HT-29 (cell line): ENCODE data around the gene NKX2-2. TPM values are rescaled to one million over a fixed set of nuclear protein-coding genes. Genes with fewer than 3 reads are reported as not detected.

Source experiments
- DNase-seq: peaks from one replicate; pipeline ENCODE4 v3.0.0-alpha.2; 2015; ENCODE audit warnings: low spot score
- total RNA-seq: library from RNA; depleted of rRNA; stranded (reverse); fragments of >200 nt; shearing (Covaris generic); gene quantifications from 2 replicates; pipeline ENCODE4 v1.2.3, GENCODE V29; 2014

NKX2-2 gene
- total RNA-seq, 1 experiment from 2014 or later = not detected

DNA sequence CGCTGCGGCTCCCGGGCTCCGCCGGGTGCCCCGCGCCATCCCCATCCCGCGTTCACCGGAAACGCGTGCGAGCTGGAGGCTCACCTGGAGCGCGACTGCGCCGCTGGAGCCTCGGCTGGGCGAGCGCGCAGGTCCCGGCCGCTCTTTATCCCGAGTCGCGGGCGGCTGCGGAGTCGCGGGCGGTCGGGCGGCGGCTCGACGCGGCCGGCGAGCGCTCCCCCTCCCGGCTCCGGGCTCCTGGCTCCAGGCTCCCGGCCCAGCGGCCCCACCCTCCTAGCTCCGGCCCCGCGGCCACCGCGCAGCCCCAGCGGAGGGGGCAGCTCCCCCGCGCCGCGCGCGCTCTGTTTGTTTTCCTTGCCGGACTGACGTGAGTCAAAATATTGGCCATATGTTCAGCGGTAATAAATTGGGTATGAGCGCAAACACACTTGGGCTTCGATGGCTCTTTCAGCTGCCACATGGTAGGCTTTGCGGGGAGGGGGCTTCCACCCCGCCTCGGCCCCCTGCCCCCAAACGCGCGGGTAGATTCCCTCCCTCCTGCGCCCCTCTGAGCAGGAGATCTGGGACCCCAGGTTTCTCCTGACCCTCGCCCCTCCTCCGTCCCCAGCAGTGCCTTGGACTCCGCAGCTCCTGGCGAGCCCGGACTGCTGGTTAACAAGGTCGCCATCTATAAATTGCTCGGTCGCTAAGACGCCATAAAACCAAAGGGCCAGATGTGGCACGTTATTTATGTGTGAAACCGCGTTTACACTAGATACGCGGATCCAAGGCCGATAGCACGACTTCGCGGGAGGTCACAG is 8.8 kb upstream of the NKX2-2 start:
- DNase-seq = no peak

DNA sequence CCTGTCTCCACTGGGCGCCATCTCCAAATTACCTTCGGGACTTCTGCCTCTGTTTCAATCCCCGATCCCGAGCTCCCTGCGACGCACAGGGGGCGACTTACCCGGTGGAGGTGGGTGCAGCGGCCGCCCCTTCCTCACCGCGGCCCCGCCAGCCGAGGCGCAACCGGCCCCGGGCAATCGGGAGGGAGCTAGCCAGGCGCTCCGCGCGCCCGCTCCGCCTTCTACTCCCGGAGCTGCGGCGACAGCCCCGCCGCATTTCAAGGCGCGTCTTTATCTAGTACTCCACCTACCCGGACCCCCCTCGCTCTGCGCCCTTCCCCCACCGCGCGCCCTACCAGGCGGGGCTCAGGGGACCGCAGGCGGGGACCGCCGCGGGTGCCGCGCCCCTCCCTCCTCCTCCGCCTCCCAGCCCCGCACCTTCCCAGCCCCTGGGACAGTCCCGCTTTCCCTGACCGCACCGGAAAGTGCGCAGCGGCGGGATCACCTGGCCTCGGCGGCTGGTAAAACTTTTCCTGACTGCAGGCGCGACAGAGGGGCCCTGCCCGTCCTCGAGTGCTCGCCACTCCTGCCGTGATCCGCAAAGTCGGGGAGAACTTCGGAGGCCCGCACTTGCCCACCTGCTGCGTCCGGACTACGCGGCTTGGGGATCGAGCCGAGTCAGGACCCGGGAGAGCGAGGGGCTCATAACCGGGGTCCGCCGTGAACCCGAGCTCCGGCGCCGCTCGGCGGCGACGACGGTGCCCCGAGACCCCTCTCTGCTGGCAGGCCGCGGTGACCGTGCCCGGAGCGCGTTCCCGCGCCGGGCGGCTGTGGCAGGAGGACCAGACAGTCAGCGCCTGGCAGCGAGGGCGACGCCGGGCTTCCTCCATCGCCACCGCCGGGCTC is 8.0 kb upstream of the NKX2-2 start:
- DNase-seq = no peak

DNA sequence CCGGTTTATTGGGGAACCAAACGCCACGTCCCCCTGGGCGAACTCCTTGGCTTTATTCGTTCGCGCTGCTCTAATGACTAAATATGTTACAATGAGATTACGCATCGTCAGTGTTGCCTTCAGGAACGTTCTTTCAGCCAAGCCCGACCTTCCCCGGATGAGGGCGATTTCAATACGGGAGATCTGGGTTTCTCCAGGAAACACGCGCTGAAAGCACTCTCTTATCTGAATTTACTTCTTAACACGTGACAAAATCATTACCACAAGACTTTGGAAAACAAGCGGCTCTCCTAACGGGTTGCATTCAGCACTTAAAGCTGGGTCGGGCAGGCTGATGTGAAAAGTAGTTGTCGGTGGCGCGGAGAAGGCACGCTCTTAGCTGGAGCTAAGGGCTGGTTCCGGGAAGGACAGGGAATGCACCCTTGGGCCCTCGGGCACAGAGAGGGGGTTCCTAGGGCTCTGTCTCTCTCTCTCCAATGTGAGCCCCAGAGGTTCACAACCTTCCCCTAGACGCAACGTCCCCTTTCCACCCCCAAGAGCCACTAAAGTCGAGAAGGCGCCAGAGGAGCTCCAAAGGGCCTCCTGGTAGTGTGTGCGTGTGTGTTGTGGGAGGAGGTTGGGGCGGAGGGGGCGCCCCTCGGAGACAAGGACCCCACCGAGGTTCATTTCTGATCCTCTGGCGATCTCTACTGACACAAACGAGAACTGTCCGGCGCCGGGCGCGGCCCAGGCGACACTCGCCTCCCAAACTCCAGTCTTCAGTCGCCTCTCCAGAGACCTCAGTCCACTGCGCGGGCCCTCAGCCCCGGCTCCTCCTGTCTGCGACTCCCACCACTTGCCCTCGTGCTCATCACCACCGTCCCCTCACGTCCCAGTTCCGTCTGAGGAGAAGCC is 7.1 kb upstream of the NKX2-2 start:
- DNase-seq = no peak

DNA sequence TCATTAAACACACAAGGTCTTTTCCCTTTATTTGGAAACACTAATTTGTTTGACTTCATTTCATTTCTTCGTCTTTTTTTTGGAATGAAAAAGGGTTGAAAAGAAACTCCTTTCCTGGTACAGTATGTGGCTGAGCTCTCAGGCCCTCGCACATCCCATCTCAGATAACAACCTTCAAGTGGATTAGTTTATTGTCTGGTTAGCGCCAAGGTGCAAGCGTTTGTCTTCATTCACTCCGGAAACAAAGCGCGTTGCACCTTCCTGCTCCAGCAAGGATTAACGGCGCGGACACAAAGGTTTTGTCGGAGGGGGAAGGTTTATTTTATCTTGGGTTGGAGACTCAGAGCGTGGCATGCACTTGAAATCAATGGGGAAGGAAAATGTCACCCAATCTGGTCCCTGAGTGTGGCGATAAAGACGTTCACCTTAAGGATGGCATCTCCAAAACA is 5.3 kb upstream of the NKX2-2 start:
- no peak for DNase-seq

DNA sequence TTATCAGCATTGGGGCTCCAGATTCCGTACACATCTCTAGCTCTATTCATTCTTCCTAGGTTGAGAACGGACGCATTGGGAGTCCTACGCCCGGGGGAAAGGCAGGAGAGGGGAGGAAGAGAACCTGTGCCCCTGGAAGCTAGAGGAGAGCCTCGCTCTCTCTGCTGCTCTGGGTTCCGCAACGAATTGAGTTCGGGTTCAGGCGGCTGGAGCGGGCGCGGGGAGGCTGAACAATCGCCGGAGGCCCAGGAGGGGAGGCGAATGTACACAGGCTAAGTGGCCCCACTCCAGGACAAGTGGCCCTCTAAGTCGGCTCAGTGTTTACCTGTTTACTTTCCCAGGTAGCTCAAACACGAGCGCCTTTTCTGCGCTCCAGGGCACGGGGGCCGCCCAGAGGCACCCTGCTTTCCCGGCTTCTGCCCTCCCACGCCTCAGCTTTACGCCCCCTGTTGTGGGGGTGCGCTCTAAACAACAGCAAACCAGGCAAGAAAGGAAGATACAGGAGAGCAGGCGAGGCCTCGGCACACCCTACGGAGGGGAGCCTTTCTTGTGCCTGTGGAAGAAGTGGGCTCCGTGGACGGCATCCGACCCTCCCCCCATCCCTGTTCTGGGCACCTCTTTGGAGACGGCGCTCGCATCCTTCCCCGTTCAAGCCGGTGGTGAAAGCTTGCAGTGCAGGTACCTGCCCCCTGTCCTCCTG is 4.6 kb upstream of the NKX2-2 start:
- DNase-seq = no peak

DNA sequence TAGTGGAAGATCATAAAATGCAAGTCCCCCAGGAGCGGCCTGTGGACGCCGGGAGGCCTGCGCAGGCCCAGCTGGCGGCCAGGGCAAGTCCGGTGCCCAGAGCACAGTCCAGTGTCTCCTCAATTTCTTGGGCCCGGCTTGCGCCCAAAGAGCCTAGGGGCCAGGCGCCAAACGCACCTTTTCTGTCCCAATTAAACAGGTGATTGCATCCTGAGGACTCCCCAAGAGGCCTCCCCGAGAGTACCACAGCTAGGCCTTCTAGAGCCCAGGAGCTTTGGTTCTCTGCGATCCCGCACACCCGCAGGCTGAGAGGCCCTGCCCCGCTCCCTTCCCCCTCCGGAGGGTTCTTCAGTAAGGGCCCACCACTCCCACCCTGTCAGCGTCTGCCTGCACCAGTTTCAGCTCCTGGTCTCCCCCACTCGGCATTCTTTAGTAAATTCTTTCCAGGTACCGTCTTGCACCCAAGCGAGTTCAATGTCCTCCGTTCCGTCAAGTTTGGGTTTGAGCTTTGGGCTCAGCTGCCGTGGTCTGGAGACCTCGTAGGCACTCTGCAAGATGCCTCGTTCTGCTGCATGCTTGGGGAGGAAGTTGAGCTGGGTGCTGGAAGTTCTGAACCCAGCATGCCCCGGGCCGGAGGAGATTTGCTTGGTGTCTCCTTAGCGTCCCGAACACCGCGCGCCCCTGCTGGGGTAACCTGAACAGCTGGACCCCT is 3.9 kb upstream of the NKX2-2 start:
- DNase-seq = no peak

DNA sequence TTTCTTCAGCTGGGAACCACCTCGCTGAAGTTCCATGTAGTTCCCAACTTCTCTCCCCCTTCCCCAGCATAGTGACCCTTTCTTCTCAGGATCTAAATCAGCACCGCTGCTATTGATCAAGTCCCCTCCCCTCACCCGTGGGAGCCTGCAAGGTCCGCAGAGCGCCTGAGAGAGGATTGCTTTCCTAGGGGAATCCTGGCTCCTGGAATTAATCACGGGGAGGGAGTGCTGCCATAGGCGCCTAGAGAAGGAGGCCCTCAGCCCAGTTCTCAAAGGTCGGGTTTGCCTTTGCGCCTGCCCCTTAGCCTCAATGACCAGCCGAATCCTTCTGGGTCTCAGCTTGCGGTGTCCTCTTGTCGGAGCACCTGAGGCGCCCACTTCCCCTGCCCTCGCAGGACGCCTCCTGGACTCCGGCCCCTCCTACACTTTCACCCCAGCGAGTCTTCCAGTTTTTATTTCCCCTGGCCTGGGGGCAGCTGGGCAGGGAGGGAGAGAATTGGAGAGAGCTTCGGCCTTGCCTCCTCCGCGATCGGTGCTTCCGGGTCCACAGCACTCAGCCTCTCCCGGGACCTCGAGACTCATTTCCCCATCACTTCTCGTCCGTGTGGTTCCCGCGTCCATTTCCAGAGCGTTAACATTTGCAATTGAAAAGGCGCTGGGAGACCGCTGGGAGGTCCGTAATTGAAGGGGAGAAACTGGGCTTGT is 3.1 kb upstream of the NKX2-2 start:
- no peak for DNase-seq

DNA sequence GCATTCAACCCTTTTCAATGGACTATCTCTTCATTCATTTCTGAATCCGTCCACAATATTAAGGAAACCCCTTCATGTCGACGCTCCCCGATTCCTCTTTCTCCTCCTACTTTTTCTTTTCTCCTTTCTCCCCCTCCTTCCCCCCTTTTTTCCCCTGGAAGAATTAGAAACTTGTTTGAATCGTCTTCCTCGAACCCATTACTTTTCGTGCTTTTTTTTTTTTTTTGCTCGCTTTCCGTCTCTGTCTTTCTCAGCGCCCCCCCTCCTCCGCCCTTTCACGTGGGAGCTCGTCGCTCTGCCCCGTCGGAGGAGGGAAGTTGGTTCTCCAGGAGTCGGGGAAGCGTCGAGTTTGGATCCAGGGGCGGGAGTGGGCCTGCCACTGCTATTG is 2.3 kb upstream of the NKX2-2 start:
- no peak for DNase-seq

DNA sequence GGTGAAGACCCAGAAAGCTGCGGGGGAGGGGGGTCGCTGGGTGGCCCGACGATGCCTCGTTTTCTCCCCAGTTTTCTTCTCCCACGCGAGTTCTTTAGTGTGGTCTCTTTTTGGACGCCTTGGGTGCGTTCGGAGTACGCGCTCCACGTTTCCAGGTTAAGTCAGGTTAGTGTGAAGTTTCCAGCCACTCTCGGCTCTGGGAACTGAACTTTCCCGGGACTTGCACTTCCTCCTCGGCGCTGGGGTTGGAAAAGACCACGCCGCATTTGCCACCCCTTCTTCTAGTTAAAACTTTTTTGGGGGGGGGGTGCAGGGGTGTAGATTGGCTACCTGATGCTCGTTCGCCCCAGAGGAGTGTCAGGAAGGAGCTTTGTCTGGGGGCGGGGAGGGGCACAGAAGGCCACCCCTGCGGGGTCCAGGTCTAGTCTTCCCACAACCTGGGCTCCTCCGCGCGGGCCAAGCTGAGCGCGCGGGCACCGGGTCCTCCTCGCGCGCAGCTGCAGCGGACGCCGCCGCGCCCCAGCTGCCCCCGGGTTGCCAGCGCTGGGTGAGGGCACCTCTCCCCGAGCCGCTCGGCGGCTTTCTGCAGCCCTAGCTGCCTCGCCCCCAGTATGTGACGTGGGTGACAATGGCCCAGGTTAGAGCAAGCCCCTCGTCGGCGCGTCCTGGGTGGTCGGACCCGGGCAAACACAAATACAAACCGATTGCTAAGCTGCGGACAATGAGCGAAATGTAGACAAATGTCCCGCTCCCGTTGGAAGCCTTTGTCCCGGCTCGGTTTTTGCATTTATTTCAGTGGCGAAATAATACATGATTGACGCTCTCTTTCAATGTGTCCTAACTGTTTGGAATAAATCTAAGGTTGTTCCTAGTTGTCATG is 1.7 kb upstream of the NKX2-2 start:
- DNase-seq = no peak

DNA sequence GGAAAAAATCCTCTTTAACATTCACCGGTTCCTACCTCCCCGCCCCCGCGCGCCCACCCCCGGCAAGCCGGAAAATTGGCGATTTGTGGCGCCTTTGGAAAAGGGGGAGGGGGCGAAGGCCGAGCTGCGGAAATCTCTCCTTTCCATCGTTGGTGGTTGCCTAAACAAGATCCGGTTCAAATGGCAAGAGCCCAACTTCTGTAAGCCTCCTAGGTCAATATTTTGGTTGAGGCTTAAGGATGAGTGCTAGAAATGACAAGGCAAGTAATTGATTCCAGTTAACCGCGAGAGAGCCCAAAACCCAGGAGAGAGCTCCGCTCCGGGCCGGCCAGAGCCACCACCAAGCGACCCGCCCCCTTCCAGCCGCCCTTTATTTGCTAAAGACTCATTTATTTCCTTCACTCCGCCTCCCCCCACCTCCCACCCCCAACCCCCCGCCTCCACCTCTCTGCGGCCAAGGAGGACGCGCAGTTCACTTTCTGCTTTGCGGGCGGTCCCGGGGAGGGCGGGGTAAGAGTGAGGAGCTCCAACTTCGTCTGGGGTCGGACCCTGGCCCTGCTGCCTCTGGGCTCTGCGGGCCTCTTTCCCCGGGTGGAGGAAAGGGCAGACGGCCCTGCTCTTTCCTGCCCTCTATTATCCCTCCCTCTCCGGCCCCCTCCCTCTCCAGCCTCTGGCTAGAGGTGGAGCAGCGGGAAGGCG is 838 bp upstream of the NKX2-2 start:
- DNase-seq = no peak

DNA sequence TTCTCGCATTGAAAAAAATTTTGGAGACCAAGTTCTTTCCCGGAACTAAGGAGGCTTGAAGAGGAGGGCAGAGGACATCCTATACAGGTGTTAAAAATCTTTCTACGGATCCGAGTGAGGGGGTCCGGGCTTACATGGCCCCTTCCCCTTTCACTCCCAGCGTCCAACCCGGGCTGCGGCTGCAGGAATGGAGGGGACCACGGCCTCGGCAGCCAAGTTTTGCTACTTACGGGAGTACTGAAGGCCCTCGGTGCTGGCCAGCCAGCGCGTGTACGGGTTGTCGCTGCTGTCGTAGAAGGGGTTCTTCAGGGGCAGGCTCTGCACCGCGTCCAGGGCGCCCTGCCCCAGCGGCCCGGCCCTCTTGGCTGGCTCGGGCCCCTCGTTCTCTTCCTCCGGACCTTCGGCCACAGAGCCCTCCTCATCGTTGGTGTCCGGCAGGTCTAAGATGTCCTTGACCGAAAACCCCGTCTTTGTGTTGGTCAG is 642 bp downstream of the NKX2-2 start:
- no peak for DNase-seq

DNA sequence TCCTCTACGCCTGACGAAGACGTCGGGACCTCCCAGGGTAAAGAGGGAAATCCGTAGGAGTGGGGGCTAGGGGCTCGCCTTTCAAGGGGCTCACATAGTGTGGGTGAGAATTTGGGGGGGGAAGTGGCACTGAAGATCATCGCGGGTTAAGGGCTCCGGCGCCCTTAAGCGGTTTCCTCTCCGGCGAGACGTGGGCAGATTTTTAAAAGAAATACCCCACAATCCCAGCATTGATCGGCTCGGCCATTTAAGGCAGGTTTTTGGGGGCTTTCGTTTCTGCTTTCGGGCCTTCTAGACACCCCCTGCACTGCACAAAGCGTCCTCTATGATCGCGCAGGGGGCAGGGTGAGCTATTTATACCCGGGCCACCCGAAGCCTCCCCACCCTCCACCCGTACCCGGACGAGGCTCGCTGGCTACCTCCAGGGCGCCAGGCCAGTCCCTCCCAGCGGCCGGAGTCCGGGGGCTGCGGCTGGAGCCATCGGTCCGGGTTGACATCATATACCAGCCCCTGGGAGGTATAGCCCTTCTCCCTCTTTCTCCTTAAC is 1.2 kb downstream of the NKX2-2 start:
- no peak for DNase-seq

DNA sequence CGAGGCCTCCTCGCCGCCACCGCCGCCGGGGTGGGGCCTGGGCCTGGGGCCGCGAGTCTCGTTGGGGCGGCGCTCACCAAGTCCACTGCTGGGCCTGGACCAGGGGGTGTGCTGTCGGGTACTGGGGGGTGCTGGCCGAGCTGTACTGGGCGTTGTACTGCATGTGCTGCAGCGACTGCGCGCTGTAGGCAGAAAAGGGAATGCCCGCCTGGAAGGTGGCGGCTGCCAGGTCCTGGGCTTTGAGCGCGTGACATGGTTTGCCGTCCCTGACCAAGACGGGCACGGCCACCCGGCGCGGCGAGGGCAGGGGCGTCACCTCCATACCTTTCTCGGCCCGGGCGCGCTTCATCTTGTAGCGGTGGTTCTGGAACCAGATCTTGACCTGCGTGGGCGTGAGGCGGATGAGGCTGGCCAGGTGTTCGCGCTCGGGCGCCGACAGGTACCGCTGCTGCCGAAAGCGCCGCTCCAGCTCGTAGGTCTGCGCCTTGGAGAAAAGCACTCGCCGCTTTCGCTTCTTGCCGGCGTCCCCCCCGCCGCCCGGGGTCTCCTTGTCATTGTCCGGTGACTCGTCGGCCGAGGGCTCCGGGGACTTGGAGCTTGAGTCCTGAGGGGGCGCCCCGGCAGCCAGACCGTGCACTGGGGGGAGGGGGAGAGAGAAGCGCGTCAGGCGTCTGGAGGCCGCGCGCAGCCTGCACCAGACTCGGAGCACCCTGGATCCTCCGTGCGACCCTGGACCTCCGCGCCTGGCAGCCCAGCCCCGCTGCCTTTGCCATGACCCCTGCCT is 1.8 kb downstream of the NKX2-2 start:
- no peak for DNase-seq

DNA sequence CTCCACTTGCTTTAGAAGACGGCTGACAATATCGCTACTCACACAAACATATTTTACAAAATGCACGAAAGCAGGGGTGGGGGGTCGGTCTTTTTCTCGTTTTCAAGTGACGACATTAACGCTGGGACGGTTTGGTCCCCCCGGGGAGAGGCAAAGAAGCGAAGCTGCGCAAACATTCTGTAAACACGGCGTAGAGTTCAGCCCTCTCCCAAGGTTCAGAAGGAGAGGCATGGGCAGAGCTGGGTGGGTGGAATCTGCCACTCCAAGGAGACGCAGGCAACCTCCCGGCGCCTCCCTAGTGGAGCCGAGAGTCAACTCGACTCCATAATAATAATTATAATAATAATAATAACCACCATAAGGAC is 2.4 kb downstream of the NKX2-2 start:
- no peak for DNase-seq

DNA sequence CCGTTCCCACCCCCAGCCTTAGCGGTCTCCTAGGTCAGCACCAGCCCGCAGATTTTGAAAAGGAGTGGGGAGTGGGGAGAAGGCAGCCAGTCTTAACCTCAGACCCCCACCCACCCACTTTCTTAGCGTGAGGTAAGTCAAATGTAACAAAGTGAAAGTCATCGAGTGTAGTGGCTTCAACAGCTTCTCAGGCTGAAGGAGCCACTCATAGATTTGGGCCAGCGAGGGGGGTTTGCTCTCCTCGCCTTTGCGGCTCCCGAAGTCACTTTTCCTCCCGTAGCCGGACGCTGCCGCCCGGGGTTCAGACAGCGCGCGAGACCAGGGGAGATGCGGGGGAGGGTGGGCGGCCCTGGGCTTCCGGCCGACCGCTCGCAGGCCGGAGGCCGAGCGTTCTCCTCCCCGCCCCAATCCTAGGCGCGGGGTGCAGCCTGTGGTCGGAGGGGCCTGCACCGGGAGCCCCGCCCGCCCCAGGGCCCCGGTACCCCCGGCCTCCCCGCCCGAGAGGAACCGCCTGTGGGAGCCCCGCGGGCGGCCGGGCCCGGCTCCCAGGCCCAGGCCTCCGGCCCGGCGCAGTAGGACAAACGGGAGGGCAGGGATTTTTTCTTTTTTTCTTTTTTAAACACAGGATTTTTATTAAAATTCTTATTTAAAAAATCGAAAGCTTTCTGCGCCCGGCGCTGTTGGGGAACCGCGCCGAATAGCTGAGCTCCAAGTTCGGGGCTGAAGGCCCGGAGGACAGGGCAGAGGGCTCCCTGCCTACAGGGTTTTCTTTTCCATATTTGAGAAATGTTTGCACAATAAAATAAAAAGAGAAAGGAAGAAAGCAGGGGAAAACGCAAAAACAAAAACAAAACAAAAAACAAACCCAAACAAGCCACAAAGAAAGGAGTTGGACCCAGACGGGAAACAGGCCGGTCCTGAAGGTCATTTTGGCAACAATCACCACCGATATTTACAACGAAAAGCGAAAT is 3.2 kb downstream of the NKX2-2 start:
- DNase-seq = no peak
